Testis (tissue), 2 donors: Measurements from ENCODE around the gene GPR151.

Source experiments
- CTCF ChIP-seq, 3 experiments: fragments of 450-650 bp in 2 of 3; fragments of 200-600 bp in 1 of 3; sonication (generic) in 1 of 3; IDR thresholded peaks; one replicate each; pipeline ENCODE4 v1.5.1; 2016 to 2019; ENCODE audit warnings: antibody characterized with exemption in 3 of 3, mild to moderate bottlenecking in 2 of 3, moderate library complexity in 1 of 3
- POLR2A ChIP-seq: fragments of 450-650 bp; IDR thresholded peaks from one replicate; pipeline ENCODE4 v1.6.1; 2017; ENCODE audit warnings: antibody characterized with exemption, mild to moderate bottlenecking, moderate library complexity

DNA sequence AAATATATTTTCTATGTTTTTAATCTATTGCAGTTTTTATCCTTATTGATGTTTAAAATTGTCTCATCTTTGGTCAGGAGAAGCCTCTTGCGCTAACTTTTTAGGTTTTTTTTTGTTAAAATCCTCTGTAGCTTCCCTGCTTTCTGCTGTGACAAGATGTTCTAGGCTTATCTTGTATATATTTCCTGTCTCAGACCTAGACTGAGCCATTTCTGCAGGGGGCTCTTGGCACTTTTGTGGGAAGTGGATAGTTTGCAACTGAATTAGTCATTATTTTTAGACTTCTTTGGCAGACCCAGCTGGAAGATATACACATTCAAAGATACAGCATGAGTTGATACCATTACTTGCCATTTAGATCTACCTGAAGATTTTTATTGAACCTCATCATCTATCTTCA lies 40.1 kb downstream of the GPR151 start:
- no peak for TF ChIP-seq CTCF (IDR thresholded peaks at IDR 0.05)
- no peak for TF ChIP-seq POLR2A
